HG03354 (cell line): ENCODE results near the gene MYOG.

Experiments used
- ATAC-seq: cut with Tn5 transposase; IDR thresholded peaks from one replicate; pipeline ENCODE4 v1.9.1; 2021; ENCODE audit warnings: mild to moderate bottlenecking; ENCODE audit not compliant: unreplicated experiment, poor library complexity, severe bottlenecking

Gene MYOG

DNA sequence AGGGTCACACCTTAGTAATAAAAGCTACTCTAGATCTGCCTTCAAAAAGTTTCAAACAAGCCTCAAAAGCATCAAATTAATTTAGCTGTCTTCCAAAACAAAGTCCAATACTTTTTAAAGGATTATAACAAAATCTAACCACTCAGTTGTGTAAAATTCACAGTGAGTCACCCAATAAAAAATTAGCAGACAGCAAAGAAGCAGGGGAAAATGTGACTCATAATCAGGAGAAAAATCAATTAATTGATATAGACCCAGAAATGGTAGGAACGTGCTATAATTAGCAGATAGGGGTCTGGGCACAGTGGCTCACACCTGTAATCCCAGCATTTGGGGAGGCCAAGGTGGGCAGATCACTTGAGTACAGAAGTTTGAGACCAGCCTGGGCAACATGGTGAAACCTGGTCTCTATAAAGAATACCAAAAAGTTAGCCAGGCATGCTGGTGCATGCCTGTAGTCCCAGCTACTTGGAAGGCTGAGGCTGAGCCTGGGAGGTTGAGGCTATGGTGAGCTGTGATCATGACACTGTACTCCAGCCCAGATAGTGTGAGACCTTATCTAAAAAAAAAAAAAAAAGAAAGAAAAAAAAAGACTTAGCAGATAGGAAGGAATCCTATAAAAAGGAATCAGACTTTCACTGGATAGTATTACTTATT, 8.1 kb upstream of the MYOG start:
- ATAC-seq, result no peak

- no peak for ATAC-seq
Observed at GRCh38 chr1:203091761-203092330, 6.0 kb upstream of the MYOG start.

DNA sequence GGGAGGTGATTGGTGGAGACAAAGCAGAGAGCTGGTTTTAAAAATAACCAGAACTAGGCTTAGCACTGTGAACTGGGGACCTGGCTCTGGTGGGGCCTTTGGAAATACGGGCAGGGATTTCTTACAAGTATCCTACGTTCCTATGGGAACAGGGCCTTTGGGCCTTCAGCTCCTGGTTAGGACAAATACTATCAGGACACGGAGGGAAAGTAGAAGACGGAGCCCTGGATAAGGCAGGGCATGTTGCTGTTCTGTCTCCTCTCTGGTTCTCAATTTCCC, 5.3 kb upstream of the MYOG start:
- no peak for ATAC-seq

GRCh38 chr1:203090421-203091198, 4.8 kb upstream of the MYOG start:
- ATAC-seq, result no peak

GRCh38 chr1:203089651-203090045, 3.8 kb upstream of the MYOG start:
- ATAC-seq, result no peak

DNA sequence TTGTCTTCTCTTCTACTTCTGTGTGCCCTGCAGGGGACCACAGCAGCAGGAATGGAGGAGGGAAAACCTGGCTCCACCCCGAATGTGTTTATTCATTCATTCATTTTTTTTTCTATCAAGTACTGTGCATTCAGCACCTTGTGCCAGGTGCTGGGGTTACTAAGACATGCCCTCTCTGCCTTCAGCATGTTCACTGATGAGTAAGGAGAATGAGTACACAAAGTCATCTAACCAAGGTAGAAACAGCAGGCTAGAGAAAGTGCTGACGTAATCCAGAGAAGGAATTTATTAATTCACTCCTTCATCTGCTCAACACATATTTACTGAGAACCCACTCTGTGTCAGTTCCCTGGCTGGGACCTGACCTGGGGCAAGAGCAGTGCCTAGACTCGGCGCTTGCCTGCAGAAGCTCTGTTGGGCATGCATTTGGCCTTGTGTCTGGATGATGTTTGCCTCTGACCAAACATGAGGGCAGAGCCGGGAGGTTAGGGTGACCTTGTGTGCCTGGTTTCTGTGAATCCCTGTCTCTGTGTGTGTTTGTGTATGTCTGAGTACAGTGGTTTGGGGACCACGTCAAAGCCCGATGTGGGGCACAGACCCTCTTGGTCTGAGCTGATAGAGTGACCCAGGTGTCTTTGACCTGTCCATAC, 3.3 kb upstream of the MYOG start:
- ATAC-seq, result no peak

DNA sequence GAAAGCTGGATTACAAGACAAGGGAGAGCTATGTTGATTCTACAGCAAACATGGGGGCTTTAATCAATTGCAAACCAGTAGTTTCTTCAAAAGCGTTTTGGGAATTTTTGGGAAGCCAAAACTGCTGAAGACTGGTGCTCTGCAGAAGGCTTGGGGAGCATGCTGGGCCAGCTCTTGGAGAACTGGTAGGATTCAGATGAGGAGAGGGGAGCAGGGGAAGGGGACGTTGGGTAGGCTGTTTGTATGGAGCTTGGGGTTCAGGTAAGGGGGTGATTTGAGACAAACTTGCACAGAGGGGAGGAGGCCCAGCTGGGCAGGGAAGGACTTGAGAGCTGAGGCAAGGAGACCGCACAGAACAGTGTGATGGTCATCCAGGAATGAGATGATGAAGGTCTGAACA, 2.6 kb upstream of the MYOG start:
- no peak for ATAC-seq

DNA sequence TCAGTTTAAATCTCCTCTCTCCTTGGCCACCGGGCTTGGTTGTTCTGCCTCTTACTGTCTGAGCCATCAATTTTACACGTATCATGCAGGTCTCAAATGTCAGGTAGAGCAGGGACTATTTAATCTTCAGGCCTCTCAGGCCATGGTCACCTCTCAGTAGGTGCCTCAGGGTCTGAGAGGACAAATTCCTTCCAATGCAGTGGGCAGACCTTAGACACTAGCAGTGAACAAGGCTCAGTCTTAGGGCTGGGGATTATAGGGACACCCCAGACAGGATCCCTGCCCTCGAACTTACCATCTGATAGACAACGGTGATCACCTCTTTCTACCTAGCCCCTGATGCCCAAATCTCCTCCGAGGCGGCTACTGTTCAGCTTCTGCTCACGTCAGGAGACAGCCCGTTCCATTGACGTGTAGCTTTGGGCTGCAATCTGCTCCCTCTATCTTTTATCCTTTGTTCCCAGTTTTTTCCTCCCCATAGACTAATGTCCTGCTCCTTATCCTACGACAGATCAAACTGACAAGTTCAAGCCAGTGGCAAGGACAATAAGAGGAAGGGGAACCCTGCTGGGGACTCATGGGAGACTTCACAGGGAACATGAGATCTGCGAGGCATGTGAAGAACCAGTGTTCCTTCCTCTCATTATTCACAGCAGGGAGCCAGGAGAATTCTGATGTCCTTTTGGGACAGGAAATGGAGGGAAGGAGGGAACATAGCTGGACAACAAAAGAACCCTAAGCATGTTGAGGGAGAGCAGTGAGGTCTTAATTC, 1.4 kb upstream of the MYOG start:
- ATAC-seq, result no peak

GRCh38 chr1:203084588-203085527, 954 bp downstream of the MYOG start:
- no peak for ATAC-seq

GRCh38 chr1:203083463-203083921, 2.3 kb downstream of the MYOG start:
- ATAC-seq, result no peak

- ATAC-seq, result no peak
Observed at GRCh38 chr1:203082571-203083462, 3.0 kb downstream of the MYOG start.

DNA sequence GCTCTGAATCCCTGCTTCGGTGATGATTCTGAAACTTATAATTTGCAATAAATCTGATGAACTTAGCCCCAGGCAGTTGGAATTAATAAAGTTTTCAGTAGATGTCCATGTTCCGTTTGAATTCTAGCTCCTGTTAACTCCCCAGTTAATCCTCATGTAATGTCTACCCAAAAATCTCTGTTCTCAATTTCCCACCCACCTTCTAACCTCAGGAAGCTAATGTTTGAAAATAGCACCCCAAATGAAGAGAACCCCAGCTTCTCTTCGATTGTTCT, 3.6 kb downstream of the MYOG start:
- no peak for ATAC-seq

DNA sequence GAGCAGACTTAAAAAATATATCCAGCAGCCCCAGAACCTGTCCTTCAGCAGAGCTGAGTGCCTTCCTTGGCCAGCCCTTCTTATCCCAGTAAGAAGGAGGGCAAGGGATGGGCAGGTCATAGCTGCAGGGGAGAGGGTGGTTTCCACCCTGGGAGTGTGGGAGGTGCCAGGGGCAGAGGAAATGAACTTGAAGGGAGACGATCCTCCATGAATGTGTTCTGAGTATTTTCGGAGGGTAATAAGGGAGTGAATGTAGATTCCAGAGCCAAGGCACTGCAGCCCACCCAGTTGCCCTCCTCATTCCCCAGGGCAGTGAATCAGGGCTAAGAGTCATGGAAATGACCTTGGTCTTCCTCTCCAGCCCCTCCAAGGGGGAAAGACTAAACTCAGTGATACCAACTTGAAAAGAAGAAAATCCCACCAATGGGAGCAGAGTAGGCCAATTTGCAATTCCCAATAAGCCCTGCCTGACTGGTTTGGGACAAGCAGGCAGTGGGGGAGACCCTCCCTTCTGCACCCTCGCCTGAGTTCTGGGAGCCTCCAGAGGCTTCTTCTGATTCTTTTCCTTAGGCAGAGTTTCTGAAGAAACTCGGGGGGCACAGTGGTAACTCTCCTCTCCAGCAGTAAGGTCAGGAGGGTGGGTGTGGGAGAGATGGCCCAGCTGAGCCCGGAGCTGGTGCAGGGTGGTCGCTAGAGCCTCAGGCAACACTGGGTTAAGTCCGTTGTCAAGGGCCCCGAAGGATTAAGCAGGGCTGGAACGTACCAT, 4.2 kb downstream of the MYOG start:
- no peak for ATAC-seq

DNA sequence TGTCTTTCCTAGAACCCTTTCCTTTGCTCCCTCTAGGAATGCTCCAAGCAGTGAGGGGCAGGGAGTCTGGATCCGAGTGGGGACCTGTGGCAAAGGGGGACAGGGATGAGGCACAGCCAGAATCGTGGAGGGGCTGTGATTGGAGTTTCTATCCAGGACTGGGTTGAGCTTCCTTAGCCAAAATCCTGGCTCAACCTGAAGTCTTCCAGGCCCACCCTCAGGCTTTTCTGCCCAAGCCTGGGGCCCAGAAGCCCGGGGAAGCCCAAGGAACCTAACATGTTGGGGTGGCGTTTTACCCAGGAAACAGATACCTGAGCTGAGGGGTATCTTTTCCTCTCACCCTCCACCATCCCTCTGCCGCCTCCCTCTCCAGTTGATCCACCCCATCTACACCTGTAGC, 5.4 kb downstream of the MYOG start:
- no peak for ATAC-seq

DNA sequence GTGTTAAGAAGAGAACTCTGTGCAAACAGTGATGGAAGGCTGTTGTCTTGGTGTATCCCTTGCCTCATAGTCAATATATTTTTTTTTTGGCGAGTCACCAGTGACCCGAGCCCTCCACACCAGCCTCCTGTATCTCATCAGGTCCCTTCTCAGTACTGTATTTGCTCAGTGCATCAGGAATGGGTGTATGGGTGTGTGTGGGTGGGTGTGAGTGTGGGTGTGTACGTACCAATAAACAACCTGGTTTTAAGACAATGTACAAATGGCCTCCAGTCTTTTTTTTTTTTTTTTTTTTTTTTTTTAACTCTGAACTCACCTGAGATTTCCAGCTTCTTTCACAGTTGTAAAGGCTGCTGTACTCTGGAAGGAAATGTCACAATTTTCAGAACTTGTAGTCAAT, 7.3 kb downstream of the MYOG start:
- ATAC-seq, result no peak

- no peak for ATAC-seq
Observed at GRCh38 chr1:203077956-203078355, 7.9 kb downstream of the MYOG start.

GRCh38 chr1:203077367-203077766, 8.4 kb downstream of the MYOG start:
- ATAC-seq, result no peak

DNA sequence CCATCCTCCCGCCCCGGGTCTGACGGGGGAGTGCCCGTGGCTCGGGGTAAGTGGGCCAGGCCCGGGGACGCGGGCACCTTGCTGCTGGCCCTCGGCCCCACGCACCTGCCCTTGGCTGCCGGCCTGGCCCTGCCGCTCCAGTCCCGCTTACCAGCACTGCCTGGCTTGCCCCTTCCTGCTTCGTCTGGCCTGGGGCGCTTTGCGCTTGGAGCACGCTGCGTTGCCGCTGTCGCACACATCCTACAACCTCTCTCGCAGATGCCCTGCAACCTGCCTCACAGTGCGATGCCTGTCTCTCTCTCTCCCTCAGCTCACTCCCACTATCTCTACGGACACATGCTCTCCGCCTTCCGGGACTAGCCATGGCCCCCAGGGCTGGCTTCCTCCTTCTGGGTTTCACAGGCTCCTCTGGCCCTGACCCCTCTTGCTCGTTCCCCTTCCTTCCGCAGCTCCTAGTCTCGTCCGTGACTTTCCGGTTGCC, 9.7 kb downstream of the MYOG start:
- ATAC-seq, result no peak
